HG03469 (cell line): ENCODE measurements around the gene SCAF4.
"Not testable (repeated sequence)": the region's sequence is repeated elsewhere in the genome, so short reads cannot be mapped to it uniquely, and the experiment has no call there.

Experiments
- ATAC-seq: cut with Tn5 transposase; IDR thresholded peaks from one replicate; pipeline ENCODE4 v1.9.1; 2021; ENCODE audit warnings: mild to moderate bottlenecking, moderate library complexity, moderate number of reproducible peaks; ENCODE audit not compliant: unreplicated experiment

Gene SCAF4

DNA sequence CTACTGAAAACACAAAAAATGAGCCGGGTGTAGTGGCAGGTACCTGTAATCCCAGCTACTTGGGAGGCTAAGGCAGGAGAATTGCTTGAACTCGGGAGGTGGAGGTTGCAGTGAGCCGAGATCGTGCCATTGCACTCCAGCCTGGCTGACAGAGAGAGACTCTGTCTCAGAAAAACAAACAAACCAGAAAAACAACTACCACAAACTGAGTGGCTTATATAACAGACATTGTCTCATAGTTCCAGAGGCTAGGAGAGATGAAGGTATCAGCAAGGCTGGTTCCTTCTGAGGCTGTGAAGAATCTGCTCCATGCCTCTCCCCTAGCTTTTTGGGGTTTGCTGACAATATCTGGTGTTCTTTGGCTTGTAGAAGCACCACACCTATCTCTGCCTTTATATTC is 80.4 kb downstream of the SCAF4 start:
- not testable (repeated sequence) for ATAC-seq

DNA sequence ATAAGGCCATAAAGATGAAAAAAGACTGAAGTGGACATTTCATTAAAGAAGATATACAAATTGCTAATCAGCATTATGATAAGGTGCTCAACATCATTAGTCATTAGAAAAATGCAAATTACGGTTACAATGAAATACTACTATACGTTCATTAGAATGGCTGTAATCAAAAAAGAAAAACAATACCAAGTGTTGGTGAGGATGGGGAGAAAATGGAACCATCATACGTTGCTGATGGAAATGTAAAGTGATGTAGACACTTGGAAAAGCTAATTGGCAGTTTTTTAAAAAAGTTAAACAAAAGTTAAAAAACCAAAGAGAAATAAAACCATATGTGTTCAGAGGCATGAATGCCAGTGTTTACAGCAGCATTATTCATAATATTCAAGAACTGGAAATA is 81.0 kb downstream of the SCAF4 start:
- ATAC-seq: no peak

DNA sequence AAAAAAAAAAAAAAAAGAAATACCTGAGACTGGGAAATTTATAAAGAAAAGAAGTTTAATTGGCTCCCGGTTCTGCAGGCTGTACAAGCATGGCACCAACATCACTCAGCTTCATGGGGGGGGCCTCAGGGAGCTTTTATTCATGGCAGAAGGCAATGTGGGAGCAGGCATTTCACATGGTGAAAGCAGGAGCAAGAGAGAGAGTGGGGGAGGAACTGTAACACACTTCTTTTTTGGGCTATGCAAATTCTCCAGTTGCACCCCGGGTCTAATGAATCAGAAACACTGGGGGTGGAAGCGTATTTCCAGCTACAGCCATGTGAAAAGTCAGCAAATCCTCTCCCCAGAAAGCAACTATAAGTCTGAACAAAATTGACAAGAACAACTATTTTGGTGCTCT is 84.3 kb downstream of the SCAF4 start:
- ATAC-seq: no peak

DNA sequence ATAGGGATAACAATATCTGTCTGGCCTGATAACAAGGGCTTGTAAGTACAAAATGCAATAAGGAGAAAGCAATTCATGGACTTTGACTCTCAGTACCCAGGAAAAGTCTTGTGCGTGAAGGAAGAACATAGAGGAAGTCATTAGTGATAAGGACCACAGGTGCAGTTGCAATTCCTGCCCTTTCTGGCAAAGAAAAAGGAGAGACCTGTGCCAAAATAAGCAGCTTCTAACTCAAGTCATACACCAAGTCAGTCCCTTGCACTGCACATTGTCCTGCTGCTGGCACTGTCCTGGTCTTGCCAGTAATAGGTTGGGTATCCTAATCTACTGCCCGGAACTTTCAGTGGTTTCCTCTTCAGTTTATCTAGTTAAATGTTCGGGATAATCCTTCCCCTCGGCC is 87.3 kb downstream of the SCAF4 start:
- ATAC-seq: no peak

DNA sequence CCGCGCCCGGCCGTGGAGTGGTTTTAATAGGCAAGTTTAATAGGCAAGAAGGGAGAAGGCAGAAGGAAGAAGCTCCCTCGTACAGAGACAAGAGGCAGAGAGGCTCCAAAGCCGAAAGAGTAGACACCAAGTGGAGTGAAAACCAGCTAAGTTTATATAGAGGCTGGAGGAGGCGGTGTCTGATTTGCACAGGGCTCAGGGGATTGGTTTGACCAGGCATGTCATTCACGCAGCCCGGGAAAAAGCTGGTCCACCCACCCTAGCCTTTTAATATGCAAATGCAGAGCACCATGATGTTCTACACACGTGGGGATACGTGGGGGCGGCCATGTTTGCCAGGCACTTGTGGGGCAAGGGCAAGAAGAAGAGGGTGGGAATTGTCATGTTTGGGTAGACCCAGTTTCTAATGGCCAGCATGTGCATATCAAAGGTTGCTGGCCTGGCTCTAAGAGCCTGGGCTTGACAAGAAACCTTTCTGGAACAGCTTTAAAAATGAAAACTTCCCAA is 90.4 kb downstream of the SCAF4 start:
- ATAC-seq: no peak

DNA sequence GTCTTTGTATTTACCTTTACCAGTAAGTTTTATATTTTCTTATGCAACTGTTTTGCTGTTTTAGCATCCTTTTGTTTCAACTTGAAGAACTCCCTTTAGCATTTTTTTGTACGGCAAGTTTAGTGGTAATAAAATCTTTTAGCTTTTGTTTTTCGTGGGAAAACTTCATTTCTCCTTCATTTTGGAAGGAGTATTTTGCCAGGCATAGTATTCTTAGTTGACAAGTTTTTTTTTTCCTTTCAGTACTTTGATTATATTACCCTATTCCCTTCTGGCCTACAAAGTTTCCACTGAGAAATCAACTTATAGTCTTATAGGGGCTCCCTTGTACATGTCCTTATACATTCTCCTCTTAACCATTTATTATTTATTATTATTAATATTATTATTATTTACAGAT is 95.0 kb downstream of the SCAF4 start:
- no peak for ATAC-seq

DNA sequence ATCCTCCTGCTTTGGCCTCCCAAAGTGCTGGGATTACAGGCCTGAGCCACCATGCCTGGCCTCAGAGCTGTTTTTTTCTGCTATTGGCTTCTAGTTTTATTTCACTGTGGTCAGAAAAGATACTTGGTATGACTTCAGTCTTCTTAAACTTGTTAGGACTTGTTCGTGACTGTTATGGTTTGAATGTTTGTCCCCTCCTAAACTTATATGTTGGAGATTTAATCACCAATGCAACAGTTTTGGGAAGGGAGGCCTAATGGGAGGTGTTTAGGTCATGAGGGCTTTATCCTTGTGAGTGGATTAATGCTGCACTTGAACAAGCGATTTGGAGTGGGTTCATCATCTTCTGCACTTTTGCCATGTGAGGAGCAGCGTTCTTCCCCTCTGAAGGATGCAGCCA is 96.9 kb downstream of the SCAF4 start:
- no peak for ATAC-seq

DNA sequence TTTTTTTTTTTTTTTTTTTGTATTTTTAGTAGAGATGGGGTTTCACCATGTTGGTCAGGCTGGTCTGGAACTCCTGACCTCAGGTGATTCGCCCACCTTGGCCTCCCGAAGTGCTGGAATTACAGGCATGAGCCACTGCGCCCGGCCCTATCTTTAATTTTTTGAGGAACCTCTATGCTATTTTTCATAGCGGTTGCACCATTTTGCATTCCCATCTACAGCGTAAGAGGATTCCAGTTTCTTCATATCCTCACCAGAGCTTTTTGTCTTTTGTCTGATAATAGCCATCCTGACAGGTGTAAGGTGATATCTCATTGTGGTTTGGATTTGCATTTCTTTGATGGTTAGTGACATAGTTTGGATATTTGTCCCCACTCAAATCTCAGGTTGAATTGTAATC is 100.0 kb downstream of the SCAF4 start:
- not testable (repeated sequence) for ATAC-seq

DNA sequence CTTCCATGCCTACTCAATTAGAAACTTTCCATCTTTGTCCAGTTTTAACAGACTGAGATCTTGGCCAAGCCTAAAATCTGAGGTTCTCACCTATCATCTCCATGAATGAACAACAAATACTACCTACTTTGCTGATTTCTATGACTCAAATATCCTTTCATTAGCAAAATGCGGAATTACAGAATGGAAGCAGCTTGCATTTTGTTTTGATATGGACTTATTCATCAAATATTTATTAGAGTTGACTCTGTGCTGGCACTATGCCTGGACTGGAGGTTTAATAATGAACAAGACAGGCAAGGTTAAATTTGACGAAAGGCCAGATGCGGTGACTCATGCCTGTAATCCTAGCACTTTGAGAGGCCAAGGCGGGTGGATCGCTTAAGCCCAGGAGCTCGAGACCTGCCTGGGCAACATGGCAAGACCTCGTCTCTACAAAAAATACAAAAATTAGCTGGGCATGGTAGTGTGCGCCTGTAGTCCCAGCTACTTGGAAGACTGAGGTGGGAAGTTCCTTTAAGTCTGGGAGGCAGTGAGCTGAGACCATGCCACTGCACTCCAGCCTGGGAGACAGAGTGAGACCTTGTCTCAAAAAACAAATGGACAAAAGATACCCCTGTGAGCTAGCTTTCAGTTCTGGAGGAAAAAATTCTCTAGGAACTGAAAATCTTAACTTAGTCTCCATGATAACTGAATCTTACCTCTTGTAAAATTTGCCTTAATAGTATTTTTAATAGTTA is 101.8 kb downstream of the SCAF4 start:
- no peak for ATAC-seq

DNA sequence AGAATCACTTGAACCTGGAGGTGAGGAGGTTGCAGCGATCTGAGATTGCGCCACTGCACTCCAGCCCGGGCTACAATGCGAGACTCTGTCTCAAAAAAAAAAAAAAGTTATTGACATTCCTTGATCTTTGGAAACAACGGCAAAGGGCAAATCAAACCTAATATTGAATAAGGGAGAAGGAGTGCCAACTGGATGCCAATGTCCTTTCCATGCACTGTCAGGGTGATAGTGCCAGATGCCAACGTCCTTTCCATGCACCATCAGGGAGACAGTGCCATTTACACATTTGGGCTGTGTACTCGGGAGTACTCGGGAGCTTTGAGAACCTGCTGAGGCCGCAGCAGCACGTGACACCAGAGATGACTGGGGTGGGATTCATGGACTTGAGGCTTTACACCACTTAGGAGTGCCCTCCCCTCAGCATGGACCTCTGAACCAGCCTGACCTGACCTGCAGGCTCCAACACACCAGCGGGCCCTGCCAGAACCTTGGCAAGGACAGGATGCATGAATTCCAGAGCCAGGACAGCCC is 106.9 kb downstream of the SCAF4 start:
- no peak for ATAC-seq

DNA sequence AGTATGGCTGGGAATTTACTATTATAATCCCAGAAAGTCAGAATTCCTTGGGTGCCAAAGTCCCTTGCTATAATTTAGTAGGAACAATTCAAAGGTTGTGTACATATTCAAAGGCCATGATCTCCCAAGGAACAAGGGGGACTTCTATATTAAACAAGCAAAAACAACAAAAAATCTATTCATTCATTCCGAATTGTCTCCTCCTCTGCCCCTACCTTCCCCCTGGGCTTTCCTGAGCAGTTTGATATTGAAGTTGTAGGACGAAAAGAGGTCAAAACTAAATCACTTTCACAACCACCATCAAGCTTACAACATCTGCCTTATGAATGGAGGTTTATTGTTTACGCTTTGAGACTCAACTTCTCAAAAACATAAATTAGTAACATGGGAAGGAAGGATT is 107.7 kb downstream of the SCAF4 start:
- ATAC-seq: no peak

DNA sequence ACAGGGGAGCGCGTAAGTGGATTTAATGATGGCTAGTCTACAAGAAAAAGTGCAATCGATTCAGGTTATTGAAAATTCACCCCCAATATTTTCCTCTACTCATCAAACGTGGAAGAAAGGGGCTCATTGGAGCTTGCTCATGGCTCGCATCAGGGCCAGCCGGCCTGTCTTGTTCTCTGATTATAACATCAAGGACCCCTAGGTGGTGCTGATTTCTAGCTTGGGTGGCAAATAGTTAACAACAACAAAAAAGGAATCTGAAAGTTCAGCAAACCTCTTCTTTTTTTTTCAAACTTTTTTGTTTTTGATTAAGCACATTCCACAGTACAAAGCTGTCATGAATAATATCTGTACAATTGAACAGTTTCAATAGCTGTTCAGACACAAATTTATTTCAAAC is 108.3 kb downstream of the SCAF4 start:
- no peak for ATAC-seq

DNA sequence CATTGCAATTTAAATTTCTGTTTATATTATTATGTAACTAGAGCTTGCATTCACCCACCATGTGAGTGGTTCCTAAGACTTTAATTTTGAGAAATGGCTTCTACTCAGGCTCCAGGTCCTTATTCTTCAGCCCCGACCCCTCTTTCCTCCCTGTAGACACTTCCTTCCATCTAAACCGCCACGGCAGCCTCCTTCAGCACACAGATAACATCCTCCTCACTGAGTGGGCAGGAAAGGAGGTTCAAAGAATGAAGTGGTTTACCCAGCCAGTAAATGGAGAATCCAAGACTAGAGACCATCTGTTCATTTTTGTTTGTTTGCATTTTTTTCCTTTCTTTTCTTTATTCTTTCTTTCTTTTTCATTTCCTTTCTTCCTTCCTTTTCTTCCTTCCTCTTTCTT is 109.5 kb downstream of the SCAF4 start:
- ATAC-seq: no peak
